Lower leg skin (tissue), 4 donors: ENCODE data around the gene GLRX3. TPM values are rescaled to one million over a fixed set of nuclear protein-coding genes. Genes with fewer than 3 reads are reported as not detected.
A peak's percentile ranks its signal among the peaks of the same experiment; 100 is the strongest.

Experiments used
- DNase-seq, 2 donors: peaks; one replicate each; pipeline ENCODE4 v3.0.0-alpha.2; 2019; ENCODE audit warnings: low spot score in 2 of 2
- H3K4me3 ChIP-seq: fragments of 200-600 bp; sonication (generic); 2 replicates; pipeline ENCODE4 v1.5.1; 2017; ENCODE audit warnings: mild to moderate bottlenecking, low read depth; ENCODE audit not compliant: poor library complexity, severe bottlenecking
- CTCF ChIP-seq, 3 donors: fragments of 450-650 bp; IDR thresholded peaks; one replicate each; pipeline ENCODE4 v1.5.1; 2016; ENCODE audit warnings: antibody characterized with exemption in 3 of 3, mild to moderate bottlenecking in 3 of 3, moderate library complexity in 2 of 3
- POLR2A ChIP-seq, 2 donors: fragments of 450-650 bp; IDR thresholded peaks; one replicate each; pipeline ENCODE4 v1.6.1; 2016 to 2017; ENCODE audit warnings: antibody characterized with exemption in 2 of 2, mild to moderate bottlenecking in 1 of 2, moderate library complexity in 1 of 2
- whole genome bisulfite sequencing, 2 donors: methylation state at CpG; one replicate each; pipeline ENCODE4 v1.1.5; 2018; 5-methylcytosine and 5-hydroxymethylcytosine counted together
- intact Hi-C: fragments of 100-400 bp; cut with DNase I; formaldehyde crosslinking; loops from one replicate; pipeline ENCODE4 v1.15.0; 2023; ENCODE audit warnings: low total_unique reads
- total RNA-seq, 4 donors: library from RNA; depleted of rRNA; stranded (reverse); fragments of >200 nt; gene quantifications; one replicate each; pipeline ENCODE4 v1.1.0, GENCODE V29; 2016

The GLRX3 gene
- total RNA-seq, 4 donors from 2014 or later: 31.5 to 60.7 (median 42.6) TPM

DNA sequence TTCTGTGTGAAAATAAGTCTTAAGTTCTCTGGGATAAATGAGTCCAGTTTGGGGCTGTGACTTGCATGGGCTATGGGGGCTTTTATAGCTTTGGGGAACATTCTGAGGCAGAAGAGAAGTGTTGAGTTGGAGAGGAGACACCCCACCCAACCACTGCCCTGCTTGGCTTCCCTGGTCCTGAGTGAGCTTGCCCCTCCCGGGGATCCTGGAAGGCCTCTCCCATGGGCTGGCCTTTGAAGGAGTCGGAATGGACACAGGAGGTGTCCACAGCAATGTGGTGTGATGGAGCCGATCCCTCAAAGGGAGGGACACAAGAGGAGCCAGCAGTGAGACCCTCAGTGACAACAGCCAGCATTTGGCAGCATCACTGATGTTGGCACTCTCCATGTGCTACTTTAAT lies 89.8 kb downstream of the GLRX3 start:
- H3K4me3 ChIP-seq: no peak overlapping the region
- peak in 1 of 2 donors; percentile 53 for DNase-seq
- WGBS, 2 donors: 79 to 81% methylated on average over 3 of the region's 3 CpGs
- TF ChIP-seq CTCF (IDR thresholded peaks at IDR 0.05) (no peak), POLR2A (IDR thresholded peaks at IDR 0.05) (no peak)
- intact Hi-C loops: no loop called here

- H3K4me3 ChIP-seq: no peak overlapping the region
- intact Hi-C loops: no loop called here
- peak in 1 of 2 donors; percentile 13 for DNase-seq
- 81 to 90% methylated on average over 2 of the region's 2 CpGs for WGBS, 2 donors
- TF ChIP-seq CTCF (IDR thresholded peaks at IDR 0.05): no peak
- no peak for TF ChIP-seq POLR2A (IDR thresholded peaks at IDR 0.05)
These were observed 91.7 kb downstream of the GLRX3 start for GRCh38 chr10:130227883-130228282.

Other genes starting within 250 kb of the GLRX3 start
- gene EBF3, start 172.1 kb upstream of the GLRX3 start, total RNA-seq: 1 to 10 TPM in 3 of 4 donors, under 1 TPM in 1; 0.80 to 8.5 (median 2.4) TPM
- gene C10orf143, start 25.6 kb upstream of the GLRX3 start, total RNA-seq: 1 to 10 TPM in 3 of 4 donors, under 1 TPM in 1; 0.38 to 3.9 (median 3.3) TPM